H1 (cell line): ENCODE measurements around the gene CHRDL2. TPM values are rescaled to one million over a fixed set of nuclear protein-coding genes. Genes with fewer than 3 reads are reported as not detected.

Experiments used
- ASH2L ChIP-seq: fragments of 200-600, 300-600 bp; sonication (generic); IDR thresholded peaks from one replicate; pipeline ENCODE4 v1.7.1; 2017; ENCODE audit warnings: low read length
- ATF2 ChIP-seq: IDR thresholded peaks from 2 replicates; pipeline ENCODE4 v1.6.1; 2012; ENCODE audit warnings: low read length, inconsistent platforms
- BACH1 ChIP-seq: IDR thresholded peaks from 2 replicates; pipeline ENCODE4 v1.6.1; 2012; ENCODE audit warnings: low read length, improper control_type of control experiment
- CBX5 ChIP-seq: fragments of 300-800, 300-1000 bp; sonication (generic); IDR thresholded peaks from 2 replicates; pipeline ENCODE4 v1.7.1; 2016; ENCODE audit warnings: antibody characterized with exemption, low read length, low read depth
- GABPA ChIP-seq: IDR thresholded peaks from 2 replicates; pipeline ENCODE4 v1.6.1; 2011; ENCODE audit warnings: mild to moderate bottlenecking, low read length, moderate library complexity, borderline replicate concordance; ENCODE audit not compliant: insufficient read depth
- HDAC2 ChIP-seq, 2 experiments: fragments of 300-600 bp in 1 of 2; sonication (generic) in 1 of 2; IDR thresholded peaks; 2 replicates each; pipeline ENCODE4 v1.6.1; 2011 to 2012; ENCODE audit warnings: low read depth in 2 of 2, low read length in 2 of 2, mild to moderate bottlenecking in 2 of 2, moderate library complexity in 2 of 2, borderline replicate concordance in 1 of 2, inconsistent platforms in 1 of 2
- JUN ChIP-seq: IDR thresholded peaks from 2 replicates; pipeline ENCODE4 v1.6.1; 2011; ENCODE audit warnings: low read depth, mild to moderate bottlenecking, improper control_type of control experiment, low read length
- JUND ChIP-seq: IDR thresholded peaks from 2 replicates; pipeline ENCODE4 v1.6.1; 2011; ENCODE audit warnings: mild to moderate bottlenecking, improper control_type of control experiment, low read length
- KDM5A ChIP-seq: fragments of 200-600 bp; IDR thresholded peaks from 2 replicates; pipeline ENCODE4 v1.7.1; 2012; ENCODE audit warnings: mild to moderate bottlenecking, low read length, inconsistent platforms, mixed read lengths
- NANOG ChIP-seq: IDR thresholded peaks from 2 replicates; pipeline ENCODE4 v1.6.1; 2011; ENCODE audit warnings: low read length, low read depth, mild to moderate bottlenecking, inconsistent platforms; ENCODE audit not compliant: insufficient read depth, poor library complexity, severe bottlenecking
- PHF8 ChIP-seq: fragments of 200-600 bp; sonication (generic); conservative IDR thresholded peaks from 2 replicates; pipeline ENCODE4 v1.7.1; 2012; ENCODE audit warnings: low read depth, mild to moderate bottlenecking, inconsistent platforms, low read length, moderate library complexity
- RNF2 ChIP-seq: fragments of 200-900, 300-1000 bp; sonication (generic); IDR thresholded peaks from 2 replicates; pipeline ENCODE4 v1.7.1; 2016; ENCODE audit warnings: borderline replicate concordance, low read depth, mild to moderate bottlenecking, antibody characterized with exemption, low read length; ENCODE audit not compliant: poor library complexity, severe bottlenecking; ENCODE audit errors: missing control alignments
- SIX5 ChIP-seq: IDR thresholded peaks from 2 replicates; pipeline ENCODE4 v1.6.1; 2011; ENCODE audit warnings: mild to moderate bottlenecking, low read depth, low read length
- SP4 ChIP-seq: IDR thresholded peaks from 2 replicates; pipeline ENCODE4 v1.6.1; 2012; ENCODE audit warnings: low read length, inconsistent platforms
- SRF ChIP-seq: IDR thresholded peaks from 2 replicates; pipeline ENCODE4 v1.6.1; 2011; ENCODE audit warnings: mild to moderate bottlenecking, low read depth, low read length, moderate library complexity
- TAF1 ChIP-seq: IDR thresholded peaks from 2 replicates; pipeline ENCODE4 v1.6.1; 2011; ENCODE audit warnings: mild to moderate bottlenecking, low read depth, low read length
- TCF12 ChIP-seq: IDR thresholded peaks from 2 replicates; pipeline ENCODE4 v1.6.1; 2011; ENCODE audit warnings: low read depth, mild to moderate bottlenecking, low read length
- ZNF274 ChIP-seq: IDR thresholded peaks from 2 replicates; pipeline ENCODE4 v1.7.0; 2012; ENCODE audit warnings: low read length, borderline replicate concordance; ENCODE audit errors: extremely low read depth
- polyA plus RNA-seq, 7 experiments: library from polyadenylated mRNA; depleted of rRNA in 3 of 7; stranded (reverse) in 5 of 7; unstranded in 2 of 7; fragments of >200 nt in 5 of 7; fragments of 200-250 nt in 2 of 7; gene quantifications; 1 replicate in 5 of 7; 2 replicates in 1 of 7; 4 replicates in 1 of 7; pipeline versions ENCODE4 v1.2.1 to v1.2.3, GENCODE V29; 2011 to 2013; ENCODE audit warnings: missing spikeins in 2 of 7, mixed read lengths in 2 of 7
- total RNA-seq: library from RNA; stranded (reverse); fragmentation: NEBNext Ultra II Directional; extraction: Animal tissue kit (Norgen Biotek cat#: 25700); gene quantifications from 2 replicates; pipeline ENCODE4 v1.2.1, GENCODE V29; 2021
- TF ChIP-seq, protein P1 (sequence below): IDR thresholded peaks from 2 replicates; pipeline ENCODE4 v1.6.1; 2011; ENCODE audit warnings: low read length, improper control_type of control experiment
- TF ChIP-seq, protein P2 (sequence below): IDR thresholded peaks from 2 replicates; pipeline ENCODE4 v1.6.1; 2012; ENCODE audit warnings: inconsistent platforms

CHRDL2 gene
- total and polyA plus RNA-seq, 2 of the 8 experiments (the other 6 are each of a cell fraction or from before 2014, with no cell fraction given): 0.26 to 0.48 TPM

- TF ChIP-seq ASH2L (peak; percentile 89), ZNF274 (no peak), TAF1 (peak; percentile 78), SP4 (no peak), HDAC2 (IDR thresholded peaks at IDR 0.05; ENCODE audit: borderline replicate concordance in 1 of 2, low read depth in 2 of 2, low read length in 2 of 2) (no peak), JUN (no peak), NANOG (no peak), ATF2 (peak; percentile 93; the same call in 1 of the 2 replicates), CBX5 (no peak), JUND (0 out of 2 replicates have a peak, but pooled peaks have one; percentile 58), BACH1 (no peak), KDM5A (no peak), RNF2 (no peak), PHF8 (peak; percentile 87), GABPA (no peak), TCF12 (no peak), SIX5 (no peak), SRF (no peak)
- TF ChIP-seq, protein P1, sequence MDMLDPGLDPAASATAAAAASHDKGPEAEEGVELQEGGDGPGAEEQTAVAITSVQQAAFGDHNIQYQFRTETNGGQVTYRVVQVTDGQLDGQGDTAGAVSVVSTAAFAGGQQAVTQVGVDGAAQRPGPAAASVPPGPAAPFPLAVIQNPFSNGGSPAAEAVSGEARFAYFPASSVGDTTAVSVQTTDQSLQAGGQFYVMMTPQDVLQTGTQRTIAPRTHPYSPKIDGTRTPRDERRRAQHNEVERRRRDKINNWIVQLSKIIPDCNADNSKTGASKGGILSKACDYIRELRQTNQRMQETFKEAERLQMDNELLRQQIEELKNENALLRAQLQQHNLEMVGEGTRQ: no peak
- TF ChIP-seq, protein P2, sequence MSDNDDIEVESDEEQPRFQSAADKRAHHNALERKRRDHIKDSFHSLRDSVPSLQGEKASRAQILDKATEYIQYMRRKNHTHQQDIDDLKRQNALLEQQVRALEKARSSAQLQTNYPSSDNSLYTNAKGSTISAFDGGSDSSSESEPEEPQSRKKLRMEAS: no peak
Measured at GRCh38 chr11:74748211-74749126, 17.2 kb upstream of the CHRDL2 start, which contains the start of gene RNF169 (continued).
